Measurements from ENCODE around the gene HTR1E. TPM values are rescaled to one million over a fixed set of nuclear protein-coding genes. Genes with fewer than 3 reads are reported as not detected.

The HTR1E gene
- total RNA-seq, 2 experiments from 2014 or later, result not detected

- Histone ChIP-seq H3K4me3 (ENCODE audit: low read length) (no peak overlapping the region), H3K27me3 (ENCODE audit: control insufficient read depth in 1 of 2, insufficient read depth in 2 of 2, low read length in 2 of 2) (peaks cover 21 to 36% of the 10 kb centered on the region in 2 experiments), H3K4me1 (ENCODE audit: insufficient read depth, low read length) (no peaks in the 10 kb centered on the region), H3K27ac (ENCODE audit: low read depth in 1 of 2, low read length in 2 of 2) (no peak overlapping the region), H3K36me3 (ENCODE audit: insufficient read depth, low read length) (no peaks in the 10 kb centered on the region), H3K9me3 (ENCODE audit: control insufficient read depth in 1 of 2, insufficient read depth in 1 of 2, low read length in 2 of 2) (peaks cover 0 to 16% of the 10 kb centered on the region in 2 experiments)
- Mint-ChIP-seq H3K4me1 (ENCODE audit: low read depth) (no peaks in the 10 kb centered on the region), H3K4me3 (no peak overlapping the region), H3K27ac (no peak overlapping the region), H3K27me3 (peaks cover 53% of the 10 kb centered on the region), H3K9me3 (no peaks in the 10 kb centered on the region), H3K36me3 (ENCODE audit: low read depth) (no peaks in the 10 kb centered on the region)
- ChIA-PET POLR2A (no interaction called here), CTCF (no interaction called here)
- DNase-seq (no peak), ATAC-seq (ENCODE audit: poor library complexity) (no peak)
- TF ChIP-seq CTCF (IDR thresholded peaks at IDR 0.05), result no peak
- intact Hi-C loops (cut with DNase I, micrococcal nuclease), result no loop called here
Measured at GRCh38 chr6:86934365-86934764, 3.0 kb upstream of the HTR1E start.

GRCh38 chr6:86936834-86937218, 502 bp upstream of the HTR1E start:
- peaks cover 0 to 12% of the 10 kb centered on the region in 2 experiments for H3K9me3 ChIP-seq (ENCODE audit: control insufficient read depth in 1 of 2, insufficient read depth in 1 of 2, low read length in 2 of 2)
- Mint-ChIP-seq H3K36me3 (ENCODE audit: low read depth) (no peaks in the 10 kb centered on the region), H3K4me1 (ENCODE audit: low read depth) (no peaks in the 10 kb centered on the region), H3K27me3 (peaks cover 66% of the 10 kb centered on the region), H3K4me3 (no peak overlapping the region), H3K9me3 (no peaks in the 10 kb centered on the region), H3K27ac (no peak overlapping the region)
- DNase-seq, result no peak
- H3K27ac ChIP-seq (ENCODE audit: low read depth in 1 of 2, low read length in 2 of 2), result no peak overlapping the region
- ATAC-seq (ENCODE audit: poor library complexity), result no peak
- H3K4me1 ChIP-seq (ENCODE audit: insufficient read depth, low read length), result no peaks in the 10 kb centered on the region
- no peaks in the 10 kb centered on the region for H3K36me3 ChIP-seq (ENCODE audit: insufficient read depth, low read length)
- H3K27me3 ChIP-seq (ENCODE audit: control insufficient read depth in 1 of 2, insufficient read depth in 2 of 2, low read length in 2 of 2), result peaks cover 25 to 36% of the 10 kb centered on the region in 2 experiments
- TF ChIP-seq CTCF (IDR thresholded peaks at IDR 0.05), result no peak
- H3K4me3 ChIP-seq (ENCODE audit: low read length), result no peak overlapping the region
- ChIA-PET POLR2A (no interaction called here), CTCF (no interaction called here)
- intact Hi-C loops (cut with DNase I, micrococcal nuclease), result no loop called here

GRCh38 chr6:86938814-86939213, 1.5 kb downstream of the HTR1E start:
- Histone ChIP-seq H3K36me3 (ENCODE audit: insufficient read depth, low read length) (no peaks in the 10 kb centered on the region), H3K9me3 (ENCODE audit: control insufficient read depth in 1 of 2, insufficient read depth in 1 of 2, low read length in 2 of 2) (peaks cover 0 to 12% of the 10 kb centered on the region in 2 experiments), H3K27ac (ENCODE audit: low read depth in 1 of 2, low read length in 2 of 2) (no peak overlapping the region), H3K27me3 (ENCODE audit: control insufficient read depth in 1 of 2, insufficient read depth in 2 of 2, low read length in 2 of 2) (peaks cover 25 to 33% of the 10 kb centered on the region in 2 experiments), H3K4me1 (ENCODE audit: insufficient read depth, low read length) (no peaks in the 10 kb centered on the region), H3K4me3 (ENCODE audit: low read length) (no peak overlapping the region)
- Mint-ChIP-seq H3K27ac (no peak overlapping the region), H3K36me3 (ENCODE audit: low read depth) (no peaks in the 10 kb centered on the region), H3K4me3 (no peak overlapping the region), H3K9me3 (no peaks in the 10 kb centered on the region), H3K4me1 (ENCODE audit: low read depth) (no peaks in the 10 kb centered on the region), H3K27me3 (peaks cover 62% of the 10 kb centered on the region)
- ATAC-seq (ENCODE audit: poor library complexity), result no peak
- no peak for DNase-seq
- CTCF ChIA-PET, result no interaction called here
- no peak for TF ChIP-seq CTCF (IDR thresholded peaks at IDR 0.05)
- intact Hi-C loops (cut with DNase I, micrococcal nuclease), result no loop called here
- POLR2A ChIA-PET, result no interaction called here

Measured in CD4-positive, alpha-beta T cell (primary cell).